H4 (cell line): Measurements from ENCODE around the gene MYO1G. TPM values are rescaled to one million over a fixed set of nuclear protein-coding genes. Genes with fewer than 3 reads are reported as not detected.
A peak's percentile ranks its signal among the peaks of the same experiment; 100 is the strongest.
"Not testable (repeated sequence)": the region's sequence is repeated elsewhere in the genome, so short reads cannot be mapped to it uniquely, and the experiment has no call there.

Experiments used
- DNase-seq: peaks from one replicate; pipeline ENCODE4 v3.0.0-alpha.2; 2015; ENCODE audit warnings: low spot score
- total RNA-seq: library from RNA; depleted of rRNA; stranded (reverse); fragments of >200 nt; shearing (Covaris generic); gene quantifications from 2 replicates; pipeline ENCODE4 v1.2.3, GENCODE V29; 2014; rRNA removed

The MYO1G gene
- total RNA-seq, 1 experiment from 2014 or later: not detected

GRCh38 chr7:44944821-44945220 lies 34.0 kb downstream of the MYO1G start:
- no peak for DNase-seq

DNA sequence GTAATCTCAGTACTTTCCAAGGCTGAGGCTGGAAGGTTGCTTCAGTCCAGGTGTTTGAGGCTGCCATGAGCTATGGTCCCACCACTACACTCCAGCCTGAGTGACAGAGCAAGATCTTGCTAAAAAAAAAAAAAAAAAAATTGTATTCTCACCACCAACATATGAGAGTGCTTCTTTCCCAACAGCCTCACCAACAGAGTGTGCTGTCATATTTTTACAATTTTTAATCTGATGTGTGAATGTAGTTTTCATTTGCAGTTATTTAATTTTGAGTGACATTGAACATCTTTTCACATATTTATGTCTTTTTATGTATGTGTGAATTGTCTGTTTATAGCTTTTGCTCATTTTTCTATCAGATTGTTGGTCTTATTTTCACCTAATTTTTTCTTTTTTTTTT lies 35.2 kb downstream of the MYO1G start:
- DNase-seq: no peak

GRCh38 chr7:44937426-44937825 lies 41.4 kb downstream of the MYO1G start:
- no peak for DNase-seq

GRCh38 chr7:44936322-44936721 lies 42.5 kb downstream of the MYO1G start:
- no peak for DNase-seq

- DNase-seq: no peak
These were observed 43.2 kb downstream of the MYO1G start for GRCh38 chr7:44935583-44935982.

- DNase-seq: no peak
These were observed 43.8 kb downstream of the MYO1G start for GRCh38 chr7:44935016-44935415.

- not testable (repeated sequence) for DNase-seq
These were observed 44.3 kb downstream of the MYO1G start for GRCh38 chr7:44934510-44934909.

DNA sequence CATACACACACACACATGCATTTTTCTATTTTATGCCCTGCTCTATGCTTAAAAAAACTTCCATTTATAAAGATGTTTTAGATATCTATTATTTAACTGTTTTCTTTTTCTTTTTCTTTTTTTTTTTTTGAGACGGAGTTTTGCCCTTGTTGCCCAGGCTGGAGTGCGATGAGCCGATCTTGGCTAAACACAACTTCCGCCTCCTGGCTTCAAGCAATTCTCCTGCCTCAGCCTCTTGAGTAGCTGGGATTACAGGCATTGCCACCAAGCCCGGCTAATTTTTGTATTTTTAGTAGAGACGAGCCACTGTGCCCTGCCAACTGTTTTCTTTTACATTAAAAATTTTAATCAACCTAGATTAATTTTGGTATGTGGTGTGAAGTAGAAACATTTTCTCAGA lies 47.9 kb downstream of the MYO1G start:
- no peak for DNase-seq

DNA sequence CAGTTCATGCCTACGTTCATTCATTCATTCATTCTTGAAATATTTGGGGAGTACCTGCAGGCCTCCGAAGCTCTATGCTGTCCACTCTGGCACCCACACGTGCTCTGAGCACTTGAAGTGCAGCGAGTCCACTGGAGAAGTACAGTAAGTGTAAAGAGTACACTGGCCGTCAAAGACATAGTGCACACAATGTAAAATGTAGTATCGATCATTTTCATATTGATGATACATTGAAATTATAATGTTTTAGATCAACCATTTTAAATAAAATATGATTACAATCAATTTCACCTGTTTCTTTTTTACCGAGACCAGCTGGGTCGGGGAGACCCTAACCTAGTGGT lies 56.5 kb downstream of the MYO1G start:
- no peak for DNase-seq

- peak; percentile 84 for DNase-seq
These were observed 57.0 kb downstream of the MYO1G start for GRCh38 chr7:44921607-44922350.

DNA sequence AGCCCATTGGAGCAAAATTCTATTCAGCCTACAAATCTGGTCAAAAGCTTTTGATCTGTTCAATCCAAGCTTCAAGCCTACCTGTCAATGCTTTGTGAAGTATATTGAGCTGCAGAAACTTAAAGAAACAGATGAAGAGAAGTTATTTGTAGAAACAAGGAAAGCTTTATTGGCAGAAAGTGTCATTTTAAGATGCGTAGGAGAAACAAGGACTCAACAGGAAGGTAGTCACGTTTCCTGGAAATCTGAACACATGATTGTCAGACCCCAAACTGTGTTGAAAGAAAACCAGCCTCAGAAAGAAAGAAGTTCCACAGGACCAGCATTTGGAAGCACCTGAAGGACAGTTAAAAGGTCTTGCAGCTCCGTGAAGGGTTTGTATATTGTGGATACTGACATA lies 58.7 kb downstream of the MYO1G start:
- no peak for DNase-seq

DNA sequence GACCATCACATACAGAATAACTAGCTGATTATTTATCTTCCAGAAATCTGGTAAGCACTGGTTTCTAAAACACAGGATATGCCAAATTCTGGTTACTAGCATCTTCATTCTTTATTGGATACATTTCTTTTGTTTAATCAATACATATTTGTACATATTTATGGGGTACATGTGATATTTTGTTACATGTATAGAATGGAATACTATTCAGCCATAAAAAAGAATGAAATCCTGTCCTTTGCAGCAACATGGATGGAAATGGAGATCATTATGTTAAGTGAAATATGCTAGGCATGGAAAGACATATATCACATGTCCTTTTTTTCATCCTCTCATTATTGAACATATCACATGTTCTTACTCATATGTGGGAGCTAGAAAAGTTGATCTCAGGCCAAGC lies 60.8 kb downstream of the MYO1G start:
- no peak for DNase-seq

GRCh38 chr7:44917465-44917864 lies 61.4 kb downstream of the MYO1G start:
- DNase-seq: no peak

DNA sequence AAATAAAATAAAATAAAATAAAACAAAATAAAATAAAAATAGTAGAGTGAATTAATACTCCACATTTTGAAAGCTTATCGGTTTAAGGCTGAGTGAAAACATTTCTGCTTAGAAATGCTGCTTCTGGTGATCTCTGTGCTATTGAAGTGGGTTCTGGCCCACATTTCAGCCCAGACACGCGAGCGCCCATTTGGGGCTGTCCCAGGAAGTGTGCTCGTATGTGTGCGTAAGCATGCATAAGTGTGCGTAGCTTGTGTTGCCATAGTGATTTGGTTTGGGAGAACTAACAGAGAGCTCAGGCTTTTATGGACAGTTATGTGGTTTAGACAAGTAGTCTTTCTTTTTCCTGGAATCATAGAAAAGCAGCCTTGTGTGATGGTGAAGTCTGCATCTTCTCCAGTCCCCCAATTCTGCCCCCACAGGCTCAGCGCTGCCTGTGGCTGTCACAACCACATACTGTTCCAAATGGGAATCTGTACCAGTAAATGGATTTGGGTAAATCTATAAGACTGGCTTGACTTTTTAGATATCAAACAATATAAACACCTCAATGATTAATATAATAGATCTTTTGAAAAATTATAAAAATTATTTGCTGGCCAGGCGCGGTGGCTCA lies 63.7 kb downstream of the MYO1G start:
- no peak for DNase-seq

DNA sequence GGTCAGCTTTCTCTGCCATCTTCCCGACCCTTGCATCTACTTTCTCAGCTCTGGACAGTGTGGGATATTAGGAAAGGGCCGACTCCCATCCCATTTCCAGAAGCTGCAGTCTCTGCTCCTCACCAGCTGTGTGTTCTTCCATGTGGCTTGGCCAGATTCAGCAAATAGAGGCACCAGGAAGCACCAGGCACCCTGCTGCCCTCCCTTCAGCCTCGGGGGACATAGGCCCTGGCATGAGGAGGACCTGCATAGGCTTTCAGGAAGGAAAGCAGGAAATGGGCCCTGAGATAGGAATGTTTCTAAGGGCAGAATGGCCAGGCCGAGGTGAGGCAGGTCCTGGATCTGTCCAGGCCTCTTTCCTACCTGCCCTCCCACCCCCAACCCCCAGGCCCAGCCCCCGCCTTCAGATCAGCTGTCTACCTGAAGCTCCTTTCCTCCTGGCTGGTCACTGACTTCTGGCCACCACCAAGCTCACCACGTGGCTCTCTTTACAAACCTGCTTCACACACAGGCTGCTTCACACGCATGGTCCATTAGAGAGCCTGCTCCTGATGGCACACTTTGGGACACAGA lies 66.0 kb downstream of the MYO1G start:
- peak; percentile 58 for DNase-seq

Other genes starting within 250 kb of the MYO1G start
- gene ZMIZ2, start 230.2 kb downstream of the MYO1G start, total RNA-seq: 3.9 and 4.6 TPM in 2 replicates
- 13,857 and 15,820 TPM in 2 replicates for gene PPIA, start 182.3 kb downstream of the MYO1G start, total RNA-seq
- gene H2AZ2, start 130.9 kb downstream of the MYO1G start, total RNA-seq: 875 and 937 TPM in 2 replicates
- gene PURB, start 93.5 kb downstream of the MYO1G start, total RNA-seq: 19.8 and 21.1 TPM in 2 replicates
- 61.5 and 78.6 TPM in 2 replicates for gene CCM2, start 21.2 kb upstream of the MYO1G start, total RNA-seq
- 2.0 TPM in 2 replicates for gene NACAD, start 110.0 kb upstream of the MYO1G start, total RNA-seq
- gene TBRG4, start 132.7 kb upstream of the MYO1G start, total RNA-seq: 106 and 120 TPM in 2 replicates
- not detected in 2 replicates for gene RAMP3, start 178.8 kb upstream of the MYO1G start, total RNA-seq